ENCODE data around the gene SKP2.

GRCh38 chr5:36178524-36178890, 26.6 kb downstream of the SKP2 start:
- TF ChIP-seq CTCF (IDR thresholded peaks at IDR 0.05; ENCODE audit: poor library complexity, severe bottlenecking) (no peak), EZH2 (IDR thresholded peaks at IDR 0.05; ENCODE audit: borderline replicate concordance, insufficient read depth, low read length, poor library complexity, severe bottlenecking) (no peak)

Measured in neural cell (in vitro differentiated cells).